Common myeloid progenitor, CD34-positive (primary cell): ENCODE data around the gene RETSAT.
A peak's percentile ranks its signal among the peaks of the same experiment; 100 is the strongest.

Source experiments
- CTCF ChIA-PET: fragments of 350-600 bp; sonication (Branson Sonifier 250); formaldehyde crosslinking; loops from one replicate; lab custom pipeline; 2021; ENCODE audit warnings: antibody characterized with exemption; lab: Charles Lee
- POLR2A ChIA-PET: fragments of 350-600 bp; sonication (Branson Sonifier 250); formaldehyde crosslinking; loops from one replicate; lab custom pipeline; 2021; ENCODE audit warnings: antibody characterized with exemption; lab: Charles Lee
- DNase-seq, 3 donors: peaks; one replicate each; pipeline versions ENCODE4 v3.0.0 to v3.0.0-alpha.2; 2013
- H3K27ac ChIP-seq, 2 experiments: 1 replicate in 1 of 2; 2 replicates in 1 of 2; pipeline ENCODE4 v1.7.0; 2013; ENCODE audit warnings: inconsistent platforms in 2 of 2, low read length in 2 of 2, mild to moderate bottlenecking in 2 of 2, low read depth in 1 of 2, moderate library complexity in 1 of 2; ENCODE audit not compliant: severe bottlenecking in 2 of 2, insufficient read depth in 1 of 2, poor library complexity in 1 of 2
- H3K27me3 ChIP-seq, 5 experiments: replicated peaks in 2 of 5; 1 replicate in 3 of 5; 2 replicates in 2 of 5; pipeline versions ENCODE4 v1.6.1 to v1.7.0; 2013; ENCODE audit warnings: low read length in 4 of 5, mild to moderate bottlenecking in 2 of 5, moderate library complexity in 2 of 5, inconsistent platforms in 1 of 5; ENCODE audit not compliant: insufficient read depth in 5 of 5, control insufficient read depth in 4 of 5
- H3K36me3 ChIP-seq, 4 experiments: 1 replicate in 2 of 4; 2 replicates in 2 of 4; pipeline versions ENCODE4 v1.6.1 to v1.7.0; 2013; ENCODE audit warnings: low read length in 3 of 4, control low read depth in 1 of 4, mild to moderate bottlenecking in 1 of 4; ENCODE audit not compliant: control insufficient read depth in 4 of 4, insufficient read depth in 4 of 4
- H3K4me1 ChIP-seq, 4 experiments: 1 replicate in 3 of 4; 2 replicates in 1 of 4; pipeline versions ENCODE4 v1.6.1 to v1.7.1; 2013; ENCODE audit warnings: low read length in 3 of 4, mild to moderate bottlenecking in 3 of 4, control low read depth in 1 of 4, inconsistent platforms in 1 of 4, moderate library complexity in 1 of 4; ENCODE audit not compliant: control insufficient read depth in 4 of 4, insufficient read depth in 4 of 4; ENCODE audit errors: control extremely low read depth in 1 of 4
- H3K4me3 ChIP-seq, 7 experiments: 1 replicate in 4 of 7; 2 replicates in 3 of 7; pipeline versions ENCODE4 v1.5.1 to v1.7.0; 2013; ENCODE audit warnings: mild to moderate bottlenecking in 7 of 7, low read length in 6 of 7, moderate library complexity in 6 of 7, inconsistent platforms in 2 of 7, low read depth in 2 of 7, control low read depth in 1 of 7; ENCODE audit not compliant: insufficient read depth in 4 of 7, control insufficient read depth in 1 of 7; ENCODE audit errors: extremely low read depth in 1 of 7
- H3K9me3 ChIP-seq, 5 experiments: 1 replicate in 4 of 5; 2 replicates in 1 of 5; pipeline versions ENCODE4 v1.6.1 to v1.7.1; 2013; ENCODE audit warnings: low read length in 4 of 5, mild to moderate bottlenecking in 2 of 5, inconsistent platforms in 1 of 5, low read depth in 1 of 5, moderate library complexity in 1 of 5; ENCODE audit not compliant: control insufficient read depth in 4 of 5, insufficient read depth in 2 of 5; ENCODE audit errors: control extremely low read depth in 1 of 5
- WGBS: methylation state at CpG from one replicate; pipeline ENCODE4 v1.1.5; 2013; ENCODE audit not compliant: insufficient coverage; 5-methylcytosine and 5-hydroxymethylcytosine counted together

The RETSAT gene

GRCh38 chr2:85314884-85315242, 39.5 kb downstream of the RETSAT start:
- Histone ChIP-seq H3K9me3 (no peaks in the 10 kb centered on the region), H3K27ac (no peak overlapping the region), H3K4me3 (no peak overlapping the region), H3K27me3 (no peaks in the 10 kb centered on the region), H3K4me1 (peaks cover 0 to 7% (median 2%) of the 10 kb centered on the region in 4 experiments), H3K36me3 (peaks cover 11 to 50% (median 28%) of the 10 kb centered on the region in 4 experiments)
- WGBS, result over 99% methylated on average over 10 of the region's 10 CpGs
- CTCF ChIA-PET, result interaction anchor here (1.6 to 2.5 kb wide), 3 partner anchors 9 to 14 kb away, joined by 3 to 13 read pairs (median 3); no protein-coding TSS in a partner anchor
- POLR2A ChIA-PET, result no interaction called here
- no peak for DNase-seq

GRCh38 chr2:85312404-85312803, 41.9 kb downstream of the RETSAT start:
- ChIA-PET CTCF (interaction anchor here (1.4 to 1.8 kb wide), 2 partner anchors 24 to 295 kb away, joined by 3 to 4 read pairs; no protein-coding TSS in a partner anchor), POLR2A (no interaction called here)
- H3K4me3 ChIP-seq, result no peak overlapping the region
- H3K9me3 ChIP-seq, result no peaks in the 10 kb centered on the region
- H3K4me1 ChIP-seq, result peaks cover 5 to 23% (median 22%) of the 10 kb centered on the region in 4 experiments
- H3K27me3 ChIP-seq, result no peaks in the 10 kb centered on the region
- H3K27ac ChIP-seq, result no peak overlapping the region
- DNase-seq, result no peak
- WGBS, result 90% methylated on average over 6 of the region's 7 CpGs
- H3K36me3 ChIP-seq, result peaks cover 2 to 34% (median 13%) of the 10 kb centered on the region in 4 experiments

- Histone ChIP-seq H3K4me3 (peak overlapping the region in 1 of 7 experiments; percentile 62), H3K27ac (no peak overlapping the region), H3K27me3 (no peaks in the 10 kb centered on the region), H3K9me3 (no peaks in the 10 kb centered on the region), H3K36me3 (peaks cover 0 to 20% (median 7%) of the 10 kb centered on the region in 4 experiments), H3K4me1 (peaks cover 5 to 26% (median 24%) of the 10 kb centered on the region in 4 experiments)
- ChIA-PET CTCF (interaction anchor here (0.9 to 4.4 kb wide), 4 partner anchors 9 to 242 kb away, joined by 3 to 33 read pairs (median 12); no protein-coding TSS in a partner anchor), POLR2A (no interaction called here)
- no peak for DNase-seq
- WGBS, result 100% methylated on average over 2 of the region's 3 CpGs
Measured at GRCh38 chr2:85310330-85310729, 44.0 kb downstream of the RETSAT start.

GRCh38 chr2:85309699-85310321, 44.5 kb downstream of the RETSAT start:
- Histone ChIP-seq H3K27me3 (no peaks in the 10 kb centered on the region), H3K27ac (no peak overlapping the region), H3K9me3 (no peaks in the 10 kb centered on the region), H3K4me3 (peak overlapping the region in 5 of 7 experiments; percentile 2 to 62 (median 44)), H3K4me1 (peaks cover 5 to 26% (median 24%) of the 10 kb centered on the region in 4 experiments), H3K36me3 (peaks cover 0 to 15% (median 5%) of the 10 kb centered on the region in 4 experiments)
- CTCF ChIA-PET, result interaction anchor here (0.7 to 4.4 kb wide), 7 partner anchors 10 to 244 kb away, joined by 3 to 33 read pairs (median 3); no protein-coding TSS in a partner anchor
- POLR2A ChIA-PET, result interaction anchor here (1.5 kb wide), 1 partner anchor 18 kb away, joined by 4 read pairs; the partner anchor contains the start of gene TGOLN2
- WGBS, result 45% methylated on average over 12 of the region's 19 CpGs
- DNase-seq, result no peak

- H3K27me3 ChIP-seq, result peaks cover 0 to 2% (median 0%) of the 10 kb centered on the region in 5 experiments
- no peak overlapping the region for H3K27ac ChIP-seq
- peaks cover 0 to 8% (median 1%) of the 10 kb centered on the region in 4 experiments for H3K36me3 ChIP-seq
- H3K4me3 ChIP-seq, result peak overlapping the region in 3 of 7 experiments; percentile 44 to 62 (median 61)
- ChIA-PET CTCF (interaction anchor here (0.7 to 4.4 kb wide), 7 partner anchors 9 to 243 kb away, joined by 3 to 33 read pairs (median 3); no protein-coding TSS in a partner anchor), POLR2A (interaction anchor here (1.5 kb wide), 1 partner anchor 19 kb away, joined by 4 read pairs; the partner anchor contains the start of gene TGOLN2)
- H3K9me3 ChIP-seq, result no peaks in the 10 kb centered on the region
- WGBS, result 33% methylated on average over 10 of the region's 15 CpGs
- DNase-seq, result peak in 2 of 3 donors; percentile 33 to 54
- H3K4me1 ChIP-seq, result peaks cover 5 to 26% (median 24%) of the 10 kb centered on the region in 4 experiments
Measured at GRCh38 chr2:85308896-85309555, 45.3 kb downstream of the RETSAT start.

- no peaks in the 10 kb centered on the region for H3K36me3 ChIP-seq
- no peak overlapping the region for H3K4me3 ChIP-seq
- no peak for DNase-seq
- H3K27me3 ChIP-seq, result peaks cover 0 to 2% (median 0%) of the 10 kb centered on the region in 5 experiments
- 97% methylated on average over 4 of the region's 6 CpGs for WGBS
- ChIA-PET POLR2A (no interaction called here), CTCF (interaction anchor here (4.4 kb wide), 1 partner anchor 8 kb away, joined by 33 read pairs; no protein-coding TSS in a partner anchor)
- no peak overlapping the region for H3K27ac ChIP-seq
- H3K4me1 ChIP-seq, result peaks cover 5 to 26% (median 24%) of the 10 kb centered on the region in 4 experiments
- no peaks in the 10 kb centered on the region for H3K9me3 ChIP-seq
Measured at GRCh38 chr2:85308201-85308600, 46.1 kb downstream of the RETSAT start.
